ENCODE measurements around the gene SLC23A3.

The SLC23A3 gene

DNA sequence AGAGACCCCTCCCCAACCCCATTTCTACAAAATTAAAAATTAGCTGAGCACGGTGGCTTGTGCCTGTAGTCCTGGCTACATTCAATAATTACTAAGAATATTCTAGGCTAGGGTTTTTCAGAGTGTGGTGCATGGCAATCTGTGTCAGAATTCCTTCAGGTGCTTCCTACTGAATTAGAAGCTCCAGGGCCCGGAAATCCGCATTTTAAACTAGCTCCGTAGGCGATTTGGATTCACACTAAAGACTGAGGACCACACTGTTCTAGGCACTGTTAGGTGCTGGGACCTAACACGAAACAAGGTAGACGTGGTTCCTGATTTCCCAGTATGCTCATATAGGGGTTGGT, 36.1 kb upstream of the SLC23A3 start:
- TF ChIP-seq POLR2AphosphoS5 (IDR thresholded peaks at IDR 0.05; ENCODE audit: low read depth, low read length) (no peak), FOXP2 (optimal IDR thresholded peaks at IDR 0.05; ENCODE audit: borderline replicate concordance, extremely low read depth, extremely low read length, insufficient read depth) (no peak), TAF1 (IDR thresholded peaks at IDR 0.05; ENCODE audit: borderline replicate concordance, insufficient read depth, low read length) (no peak), SIN3A (IDR thresholded peaks at IDR 0.05; ENCODE audit: borderline replicate concordance, insufficient read depth, low read length) (no peak)
- TF ChIP-seq, protein P1, sequence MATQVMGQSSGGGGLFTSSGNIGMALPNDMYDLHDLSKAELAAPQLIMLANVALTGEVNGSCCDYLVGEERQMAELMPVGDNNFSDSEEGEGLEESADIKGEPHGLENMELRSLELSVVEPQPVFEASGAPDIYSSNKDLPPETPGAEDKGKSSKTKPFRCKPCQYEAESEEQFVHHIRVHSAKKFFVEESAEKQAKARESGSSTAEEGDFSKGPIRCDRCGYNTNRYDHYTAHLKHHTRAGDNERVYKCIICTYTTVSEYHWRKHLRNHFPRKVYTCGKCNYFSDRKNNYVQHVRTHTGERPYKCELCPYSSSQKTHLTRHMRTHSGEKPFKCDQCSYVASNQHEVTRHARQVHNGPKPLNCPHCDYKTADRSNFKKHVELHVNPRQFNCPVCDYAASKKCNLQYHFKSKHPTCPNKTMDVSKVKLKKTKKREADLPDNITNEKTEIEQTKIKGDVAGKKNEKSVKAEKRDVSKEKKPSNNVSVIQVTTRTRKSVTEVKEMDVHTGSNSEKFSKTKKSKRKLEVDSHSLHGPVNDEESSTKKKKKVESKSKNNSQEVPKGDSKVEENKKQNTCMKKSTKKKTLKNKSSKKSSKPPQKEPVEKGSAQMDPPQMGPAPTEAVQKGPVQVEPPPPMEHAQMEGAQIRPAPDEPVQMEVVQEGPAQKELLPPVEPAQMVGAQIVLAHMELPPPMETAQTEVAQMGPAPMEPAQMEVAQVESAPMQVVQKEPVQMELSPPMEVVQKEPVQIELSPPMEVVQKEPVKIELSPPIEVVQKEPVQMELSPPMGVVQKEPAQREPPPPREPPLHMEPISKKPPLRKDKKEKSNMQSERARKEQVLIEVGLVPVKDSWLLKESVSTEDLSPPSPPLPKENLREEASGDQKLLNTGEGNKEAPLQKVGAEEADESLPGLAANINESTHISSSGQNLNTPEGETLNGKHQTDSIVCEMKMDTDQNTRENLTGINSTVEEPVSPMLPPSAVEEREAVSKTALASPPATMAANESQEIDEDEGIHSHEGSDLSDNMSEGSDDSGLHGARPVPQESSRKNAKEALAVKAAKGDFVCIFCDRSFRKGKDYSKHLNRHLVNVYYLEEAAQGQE (IDR thresholded peaks at IDR 0.05; ENCODE audit: insufficient read depth in 1 of 2, low read depth in 2 of 2, low read length in 2 of 2), result no peak

DNA sequence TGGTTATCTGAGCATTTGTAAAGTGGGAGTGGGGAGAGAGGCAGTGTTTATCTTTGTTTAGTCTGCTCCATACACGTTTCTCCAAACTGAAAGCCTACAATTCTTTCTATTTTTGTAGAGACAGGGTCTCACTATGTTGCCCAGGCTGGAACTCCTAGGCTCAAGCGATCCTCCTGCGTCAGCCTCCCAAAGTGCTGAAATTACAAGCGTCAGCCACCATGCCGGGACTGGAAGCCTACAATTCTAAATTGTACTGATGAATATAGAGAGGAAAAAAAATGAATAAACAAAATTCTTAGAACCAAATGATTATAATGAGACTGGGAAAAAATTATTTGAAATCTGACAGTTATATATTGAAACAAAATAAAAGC, 35.3 kb upstream of the SLC23A3 start:
- no peak for TF ChIP-seq SIN3A (IDR thresholded peaks at IDR 0.05; ENCODE audit: borderline replicate concordance, insufficient read depth, low read length)
- TF ChIP-seq POLR2AphosphoS5 (IDR thresholded peaks at IDR 0.05; ENCODE audit: low read depth, low read length), result no peak
- no peak for TF ChIP-seq TAF1 (IDR thresholded peaks at IDR 0.05; ENCODE audit: borderline replicate concordance, insufficient read depth, low read length)
- TF ChIP-seq FOXP2 (optimal IDR thresholded peaks at IDR 0.05; ENCODE audit: borderline replicate concordance, extremely low read depth, extremely low read length, insufficient read depth), result no peak
- TF ChIP-seq, protein P1 (IDR thresholded peaks at IDR 0.05; ENCODE audit: insufficient read depth in 1 of 2, low read depth in 2 of 2, low read length in 2 of 2), result no peak

GRCh38 chr2:219204425-219205164, 34.8 kb upstream of the SLC23A3 start:
- TF ChIP-seq POLR2AphosphoS5 (IDR thresholded peaks at IDR 0.05; ENCODE audit: low read depth, low read length) (no peak), FOXP2 (optimal IDR thresholded peaks at IDR 0.05; ENCODE audit: borderline replicate concordance, extremely low read depth, extremely low read length, insufficient read depth) (no peak), SIN3A (IDR thresholded peaks at IDR 0.05; ENCODE audit: borderline replicate concordance, insufficient read depth, low read length) (no peak)
- TF ChIP-seq, protein P1 (IDR thresholded peaks at IDR 0.05; ENCODE audit: insufficient read depth in 1 of 2, low read depth in 2 of 2, low read length in 2 of 2), result no peak

- no peak for TF ChIP-seq SIN3A (IDR thresholded peaks at IDR 0.05; ENCODE audit: borderline replicate concordance, insufficient read depth, low read length)
- no peak for TF ChIP-seq POLR2AphosphoS5 (IDR thresholded peaks at IDR 0.05; ENCODE audit: low read depth, low read length)
- TF ChIP-seq, protein P1 (IDR thresholded peaks at IDR 0.05; ENCODE audit: insufficient read depth in 1 of 2, low read depth in 2 of 2, low read length in 2 of 2), result no peak
- TF ChIP-seq FOXP2 (optimal IDR thresholded peaks at IDR 0.05; ENCODE audit: borderline replicate concordance, extremely low read depth, extremely low read length, insufficient read depth), result no peak
- TF ChIP-seq TAF1 (IDR thresholded peaks at IDR 0.05; ENCODE audit: borderline replicate concordance, insufficient read depth, low read length), result no peak
Measured at GRCh38 chr2:219199470-219200211, 29.8 kb upstream of the SLC23A3 start.

All from PFSK-1 (cell line).